Activated CD4-positive, alpha-beta T cell treated with anti-CD3 and anti-CD28 coated beads, Interleukin-2, Interleukin-4, amounts not matched to agents 100 ng/mL and 50 ng/mL, durations not matched to agents 16 hours and 8 hours (primary cell): ENCODE data around the gene HNRNPAB.
"Not testable (repeated sequence)": the region's sequence is repeated elsewhere in the genome, so short reads cannot be mapped to it uniquely, and the experiment has no call there.

Experiments
- DNase-seq: peaks from one replicate; pipeline ENCODE4 v3.0.0-alpha.2; 2020; ENCODE audit warnings: low spot score

The HNRNPAB gene

GRCh38 chr5:178245389-178245788, 41.1 kb downstream of the HNRNPAB start:
- no peak for DNase-seq

GRCh38 chr5:178246624-178247279, 42.4 kb downstream of the HNRNPAB start:
- DNase-seq: no peak

GRCh38 chr5:178247481-178248456, 43.4 kb downstream of the HNRNPAB start:
- no peak for DNase-seq

- DNase-seq: no peak
Measured at GRCh38 chr5:178248750-178249149, 44.4 kb downstream of the HNRNPAB start.

GRCh38 chr5:178249191-178249989, 45.1 kb downstream of the HNRNPAB start:
- no peak for DNase-seq

GRCh38 chr5:178250263-178250662, 45.9 kb downstream of the HNRNPAB start:
- no peak for DNase-seq

GRCh38 chr5:178252258-178252657, 47.9 kb downstream of the HNRNPAB start:
- DNase-seq: no peak

GRCh38 chr5:178253632-178254031, 49.3 kb downstream of the HNRNPAB start:
- not testable (repeated sequence) for DNase-seq

GRCh38 chr5:178256746-178257145, 52.4 kb downstream of the HNRNPAB start:
- no peak for DNase-seq

- DNase-seq: no peak
Measured at GRCh38 chr5:178257650-178258049, 53.3 kb downstream of the HNRNPAB start.

GRCh38 chr5:178259623-178260536, 55.5 kb downstream of the HNRNPAB start:
- no peak for DNase-seq
